Stimulated activated naive B cell treated with anti-CD40 and anti-IgM and Interleukin-4, amounts not matched to agents 10 μg/mL and 1 μg/mL and 100 μg/mL, for 72 hours (primary cell): Measurements from ENCODE around the gene ZNF512B.
A peak's percentile ranks its signal among the peaks of the same experiment; 100 is the strongest.
"Not testable (repeated sequence)": the region's sequence is repeated elsewhere in the genome, so short reads cannot be mapped to it uniquely, and the experiment has no call there.

Source experiments
- ATAC-seq, 2 donors: fragments of 150-1000 bp; cut with Tn5 transposase; replicated peaks; 2 replicates each; pipeline ENCODE4 v1.10.0; 2021; ENCODE audit warnings: moderate library complexity in 1 of 2
- DNase-seq: peaks from one replicate; pipeline ENCODE4 v3.0.0; 2021
- H3K27ac Mint-ChIP-seq: one replicate; pipeline ENCODE4 v1.8.0; 2022; ENCODE audit warnings: mild to moderate bottlenecking, mixed read lengths
- H3K27me3 Mint-ChIP-seq, 2 donors: one replicate each; pipeline ENCODE4 v1.8.0; 2022; ENCODE audit warnings: mixed read lengths in 2 of 2
- H3K36me3 Mint-ChIP-seq, 2 donors: one replicate each; pipeline ENCODE4 v1.8.0; 2022; ENCODE audit warnings: mixed read lengths in 2 of 2, mild to moderate bottlenecking in 1 of 2
- H3K4me1 Mint-ChIP-seq, 2 donors: one replicate each; pipeline ENCODE4 v1.8.0; 2022; ENCODE audit warnings: mixed read lengths in 2 of 2, mild to moderate bottlenecking in 1 of 2
- H3K4me3 Mint-ChIP-seq, 2 donors: one replicate each; pipeline ENCODE4 v1.8.0; 2022; ENCODE audit warnings: mild to moderate bottlenecking in 2 of 2, mixed read lengths in 2 of 2, moderate library complexity in 1 of 2
- H3K9me3 Mint-ChIP-seq, 2 donors: one replicate each; pipeline ENCODE4 v1.8.0; 2022; ENCODE audit warnings: mixed read lengths in 2 of 2, mild to moderate bottlenecking in 1 of 2

The ZNF512B gene

DNA sequence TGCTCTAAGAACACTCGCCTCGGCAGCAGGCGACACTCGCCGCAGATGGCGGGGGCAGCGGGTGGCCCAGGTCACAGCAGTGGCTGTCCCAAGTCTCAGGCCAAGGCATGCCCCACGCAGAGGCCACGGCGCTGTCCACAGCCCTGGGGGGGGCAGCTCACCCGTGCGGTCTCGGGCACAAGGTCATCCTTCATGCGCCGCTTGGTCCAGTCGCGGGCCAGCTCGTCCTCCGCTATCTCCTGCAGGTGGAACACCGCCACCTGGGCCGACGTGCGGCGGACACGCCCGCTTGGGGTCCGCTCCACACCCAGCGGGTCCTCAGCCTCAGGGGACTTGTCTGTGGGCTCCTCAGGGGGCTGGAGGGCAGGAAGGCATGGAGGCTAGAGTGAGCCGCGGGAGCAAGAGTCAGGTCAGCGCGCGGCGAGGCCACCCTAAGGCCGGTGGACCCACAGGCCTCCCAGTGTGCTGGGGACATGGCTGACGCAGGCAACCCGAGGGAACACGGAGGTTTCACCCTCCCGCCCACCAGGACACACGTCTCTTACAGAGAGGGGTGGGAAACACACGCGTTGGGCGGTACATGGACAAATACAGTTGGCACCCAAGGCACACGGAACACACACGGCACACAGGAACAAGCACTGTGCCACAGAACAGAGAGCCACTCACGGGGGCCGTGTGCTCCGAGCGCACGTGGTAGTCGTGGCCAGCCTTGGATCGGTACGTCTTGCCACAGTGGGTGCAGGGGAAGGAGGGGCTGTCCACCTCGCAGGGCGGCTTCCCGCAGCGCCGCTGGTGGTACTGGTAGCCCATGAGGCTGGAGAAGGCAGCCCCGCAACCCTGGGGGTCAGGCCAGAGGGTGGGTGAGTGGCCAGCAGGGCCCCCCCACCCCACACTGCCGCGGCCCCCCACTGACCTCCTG, 7.0 kb downstream of the ZNF512B start:
- no peak for DNase-seq
- Mint-ChIP-seq H3K4me3 (peak overlapping the region in 1 of 2 donors; percentile 5), H3K4me1 (peaks cover 4 to 7% of the 10 kb centered on the region in 2 donors), H3K27ac (peak overlapping the region; percentile 51), H3K9me3 (peaks cover 3 to 4% of the 10 kb centered on the region in 2 donors), H3K27me3 (no peaks in the 10 kb centered on the region), H3K36me3 (peaks cover 32 to 34% of the 10 kb centered on the region in 2 donors)
- no peak for ATAC-seq

DNA sequence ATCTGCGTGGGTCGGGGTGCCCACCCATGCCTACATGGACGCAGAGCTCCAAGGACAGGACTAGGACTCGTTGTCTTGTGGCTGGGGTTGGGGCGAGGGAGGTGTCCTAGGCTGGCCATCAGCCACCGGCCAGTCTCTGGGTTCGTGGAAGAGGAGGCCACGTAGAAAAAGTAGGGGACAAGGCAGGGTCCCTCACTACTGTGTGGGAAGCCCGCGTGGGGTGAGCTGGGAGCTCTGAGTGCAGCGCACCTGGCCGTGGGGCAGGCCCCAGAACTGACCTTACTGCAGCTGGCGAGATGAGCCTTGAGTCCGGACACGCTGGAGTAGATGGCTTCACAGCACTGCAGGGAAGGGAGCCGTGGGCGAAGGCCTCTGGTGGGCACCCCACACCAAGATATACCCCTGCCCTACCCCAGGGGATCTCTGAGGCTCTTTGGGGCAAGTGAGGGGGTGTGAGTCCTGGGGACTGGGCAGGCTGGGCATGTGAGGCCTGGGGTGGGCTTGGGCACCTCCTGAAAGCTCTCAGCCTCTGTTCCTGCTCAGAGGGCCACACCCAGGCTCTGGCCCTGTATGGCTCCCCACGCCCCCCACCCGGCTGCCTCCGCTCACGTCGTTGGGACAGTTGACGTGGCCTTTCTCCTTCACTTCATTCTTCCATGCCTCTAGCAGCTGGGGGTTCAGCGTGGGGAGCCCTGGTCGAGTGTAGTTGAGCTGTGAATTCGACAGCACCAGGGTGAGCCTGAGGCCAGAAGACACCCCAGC, 7.9 kb downstream of the ZNF512B start:
- no peaks in the 10 kb centered on the region for H3K27me3 Mint-ChIP-seq
- ATAC-seq = no peak
- H3K36me3 Mint-ChIP-seq = peaks cover 31 to 32% of the 10 kb centered on the region in 2 donors
- H3K27ac Mint-ChIP-seq = peak overlapping the region; percentile 31
- H3K4me1 Mint-ChIP-seq = peaks cover 13% of the 10 kb centered on the region in 2 donors
- H3K4me3 Mint-ChIP-seq = peak overlapping the region in 1 of 2 donors; percentile 5
- peaks cover 3 to 4% of the 10 kb centered on the region in 2 donors for H3K9me3 Mint-ChIP-seq
- no peak for DNase-seq

DNA sequence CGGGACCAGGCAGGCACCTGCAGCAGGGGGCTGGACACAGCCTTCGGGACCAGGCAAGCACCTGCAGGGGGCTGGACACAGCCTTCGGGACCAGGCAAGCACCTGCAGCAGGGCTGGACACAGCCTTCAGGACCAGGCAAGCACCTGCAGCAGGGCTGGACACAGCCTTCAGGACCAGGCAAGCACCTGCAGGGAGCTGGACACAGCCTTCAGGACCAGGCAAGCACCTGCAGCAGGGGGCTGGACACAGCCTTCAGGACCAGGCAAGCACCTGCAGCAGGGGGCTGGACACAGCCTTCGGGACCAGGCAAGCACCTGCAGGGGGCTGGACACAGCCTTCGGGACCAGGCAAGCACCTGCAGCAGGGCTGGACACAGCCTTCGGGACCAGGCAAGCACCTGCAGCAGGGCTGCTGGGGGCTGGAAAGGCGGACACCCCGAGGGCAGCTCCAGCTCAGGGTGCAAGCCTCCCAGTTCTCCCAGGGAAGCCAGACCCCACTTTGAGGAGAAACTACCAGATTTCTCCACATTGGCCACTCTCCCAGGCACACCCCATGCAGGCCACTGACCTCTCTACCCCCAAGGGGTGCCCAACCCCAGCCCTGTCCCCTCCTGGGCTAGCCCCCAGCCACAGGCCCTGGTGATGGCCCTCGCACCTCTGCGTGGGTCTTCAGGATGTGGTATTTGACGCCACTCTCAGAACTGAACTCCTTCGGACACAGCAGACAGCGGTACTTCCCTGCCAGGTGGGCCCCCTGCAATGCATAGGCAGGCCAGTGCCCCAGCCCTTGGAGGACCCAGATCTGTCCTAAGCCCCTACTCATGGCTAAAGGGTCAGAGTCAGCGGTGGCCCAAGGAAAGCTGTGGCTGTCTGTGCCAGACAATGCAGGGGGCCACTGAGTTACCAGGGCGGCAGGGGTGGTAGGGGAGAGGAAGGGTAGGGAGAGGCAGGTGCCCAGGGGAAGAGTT, 8.8 kb downstream of the ZNF512B start:
- not testable (repeated sequence) for H3K4me3 Mint-ChIP-seq, DNase-seq, H3K9me3 Mint-ChIP-seq, H3K27me3 Mint-ChIP-seq, ATAC-seq, H3K27ac Mint-ChIP-seq
- Mint-ChIP-seq H3K36me3 (peaks cover 25 to 28% of the 10 kb centered on the region in 2 donors), H3K4me1 (peaks cover 13 to 14% of the 10 kb centered on the region in 2 donors)

DNA sequence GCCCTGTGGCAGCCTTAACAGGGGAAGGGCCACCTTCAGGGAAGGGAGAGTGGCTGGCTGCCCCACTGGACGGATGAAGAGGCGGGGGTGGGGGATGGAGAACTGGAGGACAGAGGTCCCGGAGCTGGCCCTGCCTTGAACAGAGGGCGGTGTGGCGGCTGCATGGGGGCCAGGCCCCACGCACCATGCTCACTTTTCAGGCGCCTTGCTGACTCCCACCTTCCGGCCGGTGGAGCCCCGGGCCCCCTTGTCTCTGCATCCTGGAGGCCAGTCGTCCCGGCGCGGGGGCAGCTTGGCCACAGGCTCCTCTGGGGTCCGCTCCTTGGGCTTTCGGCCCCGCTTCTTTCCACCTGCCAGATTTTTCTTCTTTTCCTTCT, 10.0 kb downstream of the ZNF512B start:
- no peak overlapping the region for H3K27ac Mint-ChIP-seq
- no peaks in the 10 kb centered on the region for H3K27me3 Mint-ChIP-seq
- ATAC-seq = no peak
- H3K4me1 Mint-ChIP-seq = peaks cover 17 to 21% of the 10 kb centered on the region in 2 donors
- no peak for DNase-seq
- H3K36me3 Mint-ChIP-seq = peaks cover 24 to 27% of the 10 kb centered on the region in 2 donors
- no peaks in the 10 kb centered on the region for H3K9me3 Mint-ChIP-seq
- no peak overlapping the region for H3K4me3 Mint-ChIP-seq

DNA sequence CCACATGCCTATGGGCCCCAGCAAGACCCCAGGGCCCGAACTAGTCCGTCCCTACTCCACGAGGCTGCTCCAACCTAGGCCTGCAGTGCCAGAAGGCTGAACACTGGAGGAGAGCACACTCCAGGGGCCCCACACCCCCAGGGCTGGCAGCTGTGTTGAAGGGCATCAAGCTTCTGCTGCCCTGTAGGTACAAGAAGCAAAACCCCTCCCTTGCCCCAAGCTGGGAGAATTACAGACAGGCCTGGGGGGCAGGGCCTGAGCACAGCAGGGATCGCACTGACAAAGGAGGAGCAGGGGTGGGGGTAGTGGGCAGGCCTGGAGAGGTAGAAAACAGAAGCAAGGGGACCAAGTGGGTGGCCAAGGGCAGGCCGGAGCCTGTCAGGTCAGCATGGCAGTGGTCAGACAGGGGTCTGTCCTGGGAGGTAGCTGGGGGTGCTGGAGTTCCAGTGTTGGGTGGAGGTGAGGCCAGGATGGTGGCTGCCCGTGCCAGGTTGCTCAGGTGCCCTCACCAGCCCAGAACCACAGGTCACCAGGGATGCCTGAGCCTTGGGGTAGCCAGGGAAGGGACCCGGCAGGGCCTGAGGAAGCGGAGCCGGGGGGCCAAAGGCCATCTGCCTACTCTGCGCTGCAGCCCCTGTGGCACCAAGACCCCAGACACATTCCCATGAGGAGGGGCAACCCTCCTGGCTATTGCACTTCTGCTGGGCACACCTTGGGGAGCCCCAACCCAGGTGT, 10.6 kb downstream of the ZNF512B start:
- ATAC-seq = no peak

DNA sequence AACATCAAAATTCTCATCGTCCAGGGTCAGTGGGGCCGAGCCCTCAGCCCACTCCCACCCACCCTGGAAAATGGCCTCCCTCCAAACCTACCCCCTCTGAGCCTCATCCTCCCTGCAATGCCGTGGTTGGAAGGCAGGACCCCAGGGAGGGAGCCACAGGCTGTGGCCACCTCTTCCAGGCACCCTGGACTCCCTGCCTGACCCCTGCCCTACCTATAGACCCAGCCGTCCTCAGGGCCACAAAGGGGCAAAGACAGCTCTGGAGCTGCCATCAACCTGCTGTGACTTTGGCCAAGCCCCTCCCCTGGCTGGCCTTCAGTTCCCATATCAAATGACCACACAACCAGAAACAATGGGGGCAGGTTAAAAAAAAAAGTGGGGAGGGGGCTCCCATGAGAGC, 11.3 kb downstream of the ZNF512B start:
- DNase-seq (no peak), ATAC-seq (no peak)
- Mint-ChIP-seq H3K27me3 (no peaks in the 10 kb centered on the region), H3K36me3 (peaks cover 19 to 28% of the 10 kb centered on the region in 2 donors), H3K27ac (no peak overlapping the region), H3K9me3 (no peaks in the 10 kb centered on the region), H3K4me1 (peaks cover 29 to 33% of the 10 kb centered on the region in 2 donors), H3K4me3 (no peak overlapping the region)

More for the DNA sequence above, 10.6 kb downstream of the ZNF512B start:
- Mint-ChIP-seq H3K4me3 (no peak overlapping the region), H3K36me3 (peaks cover 25 to 27% of the 10 kb centered on the region in 2 donors), H3K9me3 (no peaks in the 10 kb centered on the region), H3K4me1 (peaks cover 23 to 27% of the 10 kb centered on the region in 2 donors), H3K27me3 (no peaks in the 10 kb centered on the region), H3K27ac (no peak overlapping the region)
- no peak for DNase-seq

DNA sequence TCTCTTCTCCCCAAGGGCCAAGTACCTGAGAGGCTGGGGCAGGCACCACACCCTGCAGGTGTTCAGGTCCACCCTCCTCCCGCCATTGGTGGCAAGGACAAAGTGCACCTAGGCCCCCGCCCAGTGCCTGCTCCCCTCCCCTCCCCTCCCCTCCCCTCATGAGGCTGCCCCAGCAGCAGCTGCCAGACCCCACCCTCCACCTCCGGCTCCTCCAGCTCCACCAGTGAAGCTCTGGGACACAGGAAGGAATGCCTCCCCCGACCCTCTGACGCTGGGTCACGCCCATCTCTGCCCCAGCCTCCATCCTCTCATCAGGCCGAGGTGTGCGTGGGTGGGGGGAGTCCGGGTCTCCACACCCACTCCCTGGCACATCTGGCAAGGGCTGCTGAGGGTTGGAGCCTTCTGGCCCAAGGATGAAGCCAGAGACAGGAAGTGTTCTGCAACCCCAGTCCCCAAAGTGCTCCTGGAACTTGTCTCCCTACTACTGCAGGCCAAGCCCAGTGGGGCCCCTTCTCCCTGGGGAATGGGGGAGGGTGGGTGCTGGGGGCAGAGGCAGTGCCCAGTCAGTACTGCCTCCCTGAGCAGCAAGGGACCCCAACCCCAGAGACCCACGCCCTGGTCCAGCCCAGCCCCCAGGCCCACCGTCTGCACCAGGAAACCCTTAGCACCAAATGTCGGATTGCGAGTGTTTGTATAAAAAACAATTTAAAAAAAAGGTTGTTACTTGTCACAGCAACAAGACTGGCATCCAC, 11.9 kb downstream of the ZNF512B start:
- peaks cover 18 to 27% of the 10 kb centered on the region in 2 donors for H3K36me3 Mint-ChIP-seq
- peak overlapping the region; percentile 83 for H3K27ac Mint-ChIP-seq
- DNase-seq = no peak

DNA sequence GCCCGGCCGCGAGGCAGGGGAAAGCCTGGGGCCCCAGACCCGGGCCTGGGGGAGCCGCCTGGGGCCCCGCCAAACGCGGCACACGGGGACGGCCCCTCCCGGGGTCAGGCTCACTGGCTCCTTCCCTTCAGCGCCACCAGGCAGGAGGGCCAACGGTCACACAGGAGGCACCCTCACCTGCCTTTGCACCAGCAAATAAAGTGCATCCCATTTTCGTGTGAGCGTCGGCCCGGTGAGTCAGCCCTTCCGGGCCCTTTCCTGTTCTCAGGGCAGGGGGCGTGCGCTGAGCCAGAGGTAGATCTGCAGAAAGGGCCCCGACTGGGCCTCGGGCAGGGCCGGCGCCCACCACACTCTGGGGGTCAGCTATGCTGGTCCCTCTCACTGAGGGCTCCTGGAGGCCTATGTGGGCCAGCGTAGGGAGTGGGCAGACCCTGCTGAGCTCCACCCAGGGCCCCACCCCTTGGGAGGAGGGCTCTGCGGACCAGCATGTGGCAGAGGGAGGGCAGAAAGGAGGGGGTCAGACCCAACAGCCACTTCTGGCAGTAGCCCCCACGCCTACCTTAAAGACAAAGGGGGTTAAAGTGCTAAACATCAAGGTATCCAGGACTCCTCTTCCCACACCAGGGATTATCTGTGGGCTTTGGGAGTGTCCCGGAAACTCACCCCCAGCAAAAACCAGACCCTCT, 12.6 kb downstream of the ZNF512B start:
- no peaks in the 10 kb centered on the region for H3K27me3 Mint-ChIP-seq
- H3K27ac Mint-ChIP-seq = peak overlapping the region; percentile 87
- ATAC-seq = peak; percentile 41
- H3K4me3 Mint-ChIP-seq = peak overlapping the region; percentile 82 to 92
- no peaks in the 10 kb centered on the region for H3K9me3 Mint-ChIP-seq
- peaks cover 30 to 45% of the 10 kb centered on the region in 2 donors for H3K4me1 Mint-ChIP-seq
- H3K36me3 Mint-ChIP-seq = peaks cover 13 to 22% of the 10 kb centered on the region in 2 donors
- DNase-seq = no peak

More for the DNA sequence above, 11.9 kb downstream of the ZNF512B start:
- H3K4me3 Mint-ChIP-seq = peak overlapping the region; percentile 82 to 92
- no peak for ATAC-seq
- H3K4me1 Mint-ChIP-seq = peaks cover 30 to 39% of the 10 kb centered on the region in 2 donors
- no peaks in the 10 kb centered on the region for H3K9me3 Mint-ChIP-seq
- H3K27me3 Mint-ChIP-seq = no peaks in the 10 kb centered on the region

DNA sequence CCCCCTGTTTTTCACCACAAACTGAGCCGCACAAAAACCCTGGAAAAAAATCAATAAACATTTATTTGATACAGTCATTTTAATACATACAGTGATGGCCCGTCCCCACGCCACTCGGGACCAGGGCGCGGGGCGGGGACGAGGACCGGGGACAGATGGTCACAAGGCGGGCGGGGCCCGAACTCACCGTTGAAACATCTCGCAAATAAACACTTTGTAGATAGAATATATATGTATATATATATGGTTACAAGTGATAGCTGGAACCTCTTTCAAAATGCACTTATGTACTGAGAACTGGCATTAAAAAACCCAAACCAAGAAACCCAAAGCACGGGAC, 13.1 kb downstream of the ZNF512B start:
- H3K27me3 Mint-ChIP-seq = no peaks in the 10 kb centered on the region
- ATAC-seq (peak; percentile 8 to 13), DNase-seq (no peak)
- H3K36me3 Mint-ChIP-seq = peaks cover 12 to 19% of the 10 kb centered on the region in 2 donors
- peaks cover 33 to 50% of the 10 kb centered on the region in 2 donors for H3K4me1 Mint-ChIP-seq
- peak overlapping the region; percentile 91 for H3K27ac Mint-ChIP-seq
- H3K4me3 Mint-ChIP-seq = peak overlapping the region; percentile 82 to 92
- no peaks in the 10 kb centered on the region for H3K9me3 Mint-ChIP-seq

DNA sequence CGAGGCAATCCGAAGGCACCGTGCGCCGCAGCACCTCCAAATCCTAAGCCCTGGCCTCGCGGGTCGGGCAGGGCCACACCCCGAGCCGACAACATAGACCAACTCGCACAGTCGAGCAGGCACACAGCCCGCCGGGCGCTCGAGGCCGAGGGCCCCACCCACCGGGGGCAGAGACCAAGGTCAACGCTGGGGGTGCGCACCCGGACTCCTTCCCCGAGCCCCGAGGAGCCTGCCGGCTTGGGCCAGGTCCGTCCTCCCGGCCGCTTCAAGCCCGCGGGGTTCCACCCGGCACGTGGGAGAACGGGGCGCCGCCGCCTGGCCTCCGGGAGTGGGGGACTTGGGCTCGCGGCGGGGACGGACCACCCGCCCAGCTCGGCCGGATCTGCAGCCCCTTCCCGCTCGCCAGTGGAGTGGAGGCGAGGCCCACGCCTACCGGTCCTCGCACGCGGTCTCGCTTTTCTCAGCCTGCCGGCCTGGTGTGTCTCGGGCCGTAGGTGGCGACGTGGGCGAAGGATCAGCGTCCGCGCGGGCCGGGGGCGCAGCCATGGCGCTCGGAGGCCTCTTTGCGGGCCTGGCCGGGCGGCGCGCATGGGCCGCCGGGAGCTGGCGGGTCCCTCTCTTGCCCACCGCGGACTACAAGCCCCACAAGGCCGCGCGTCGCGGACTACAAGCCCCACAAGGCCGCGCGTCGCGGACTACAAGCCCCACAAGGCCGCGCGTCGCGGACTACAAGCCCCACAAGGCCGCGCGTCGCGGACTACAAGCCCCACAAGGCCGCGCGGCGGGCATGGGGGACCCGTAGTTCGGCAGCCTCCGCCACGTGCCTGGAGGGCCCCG, 13.7 kb downstream of the ZNF512B start, which contains the start of gene UCKL1:
UCKL1 (minus strand) TSS at position 590 of the 837 bp plus-strand sequence; CDS start at position 546, 44 bp downstream.
- Mint-ChIP-seq H3K27ac (peak within 1 kb of the TSS; percentile 91), H3K27me3 (no peaks in the 10 kb centered on the region), H3K4me3 (peak within 1 kb of the TSS; percentile 89 to 92), H3K4me1 (peaks cover 36 to 56% of the 10 kb centered on the region in 2 donors), H3K9me3 (no peaks in the 10 kb centered on the region), H3K36me3 (peaks cover 9 to 17% of the 10 kb centered on the region in 2 donors)
- ATAC-seq (peak; percentile 83 to 85), DNase-seq (peak; percentile 87)

DNA sequence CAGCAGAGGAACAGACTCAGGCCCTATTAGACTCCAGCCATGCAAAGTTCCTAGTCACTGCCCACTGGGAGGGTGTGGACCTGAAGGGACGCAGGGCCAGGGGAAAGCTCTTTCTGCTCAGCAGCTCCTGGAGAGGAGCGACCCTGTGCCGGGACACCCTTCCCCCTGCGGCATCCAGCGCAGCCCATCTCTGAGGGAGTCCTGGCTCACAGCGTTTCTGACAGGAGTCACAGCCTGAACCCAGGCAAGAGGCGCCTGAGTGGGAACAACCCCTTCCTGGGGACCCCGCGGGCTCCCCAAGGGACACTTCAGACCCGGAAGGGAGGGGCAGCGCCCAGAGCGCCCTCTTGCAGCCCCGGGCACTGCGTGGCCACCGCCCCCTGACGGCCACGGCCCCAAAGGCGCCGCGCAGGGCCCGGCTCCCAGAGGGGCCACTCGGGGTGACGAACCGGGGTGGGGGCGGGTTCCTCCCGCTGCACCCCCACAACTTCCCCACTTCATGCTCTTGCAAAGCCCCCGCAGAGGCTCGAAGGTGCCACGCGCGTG, 14.4 kb downstream of the ZNF512B start:
- peak overlapping the region; percentile 89 to 92 for H3K4me3 Mint-ChIP-seq
- no peaks in the 10 kb centered on the region for H3K9me3 Mint-ChIP-seq
- H3K36me3 Mint-ChIP-seq = peaks cover 9 to 17% of the 10 kb centered on the region in 2 donors
- peak overlapping the region; percentile 89 for H3K27ac Mint-ChIP-seq
- H3K27me3 Mint-ChIP-seq = no peaks in the 10 kb centered on the region
- no peak for DNase-seq
- peak; percentile 5 to 15 for ATAC-seq
- peaks cover 36 to 57% of the 10 kb centered on the region in 2 donors for H3K4me1 Mint-ChIP-seq
